ENCODE data around the gene FAM216B. TPM values are rescaled to one million over a fixed set of nuclear protein-coding genes. Genes with fewer than 3 reads are reported as not detected.

The FAM216B gene
- total and polyA plus RNA-seq, 2 of the 8 experiments (the other 6 are each of a cell fraction or from before 2014, with no cell fraction given), result not detected

GRCh38 chr13:42804244-42804874, 23.0 kb downstream of the FAM216B start:
- H3K9me3 ChIP-seq (ENCODE audit: insufficient read depth in 2 of 2, low read depth in 1 of 2, low read length in 1 of 2), result no peaks in the 10 kb centered on the region
- H3K4ac ChIP-seq (replicated peaks; ENCODE audit: insufficient read length, low read depth, low read length), result no peak overlapping the region
- H4K20me1 ChIP-seq (replicated peaks in 1 of 2; ENCODE audit: control insufficient read depth in 1 of 2, insufficient read depth in 2 of 2, low read length in 2 of 2), result no peaks in the 10 kb centered on the region
- no peak overlapping the region for H2BK120ac ChIP-seq (replicated peaks; ENCODE audit: low read depth, low read length)
- H3K56ac ChIP-seq (replicated peaks; ENCODE audit: insufficient read length, low read depth, low read length), result no peak overlapping the region
- H2AFZ ChIP-seq (ENCODE audit: low read length), result no peak overlapping the region
- no peak overlapping the region for H3K4me2 ChIP-seq (ENCODE audit: insufficient read depth in 1 of 2, low read depth in 2 of 2, low read length in 2 of 2)
- no peak overlapping the region for H2BK20ac ChIP-seq (ENCODE audit: low read length)
- H3K4me1 ChIP-seq (replicated peaks in 1 of 4; ENCODE audit: control insufficient read depth in 3 of 4, insufficient read depth in 4 of 4, low read length in 3 of 4), result no peaks in the 10 kb centered on the region
- H3K23ac ChIP-seq (ENCODE audit: insufficient read length), result no peak overlapping the region
- H3K9ac ChIP-seq (replicated peaks in 1 of 4; ENCODE audit: extremely low read depth in 1 of 4, low read depth in 3 of 4, low read length in 3 of 4), result no peak overlapping the region
- H2BK15ac ChIP-seq (ENCODE audit: low read length), result no peak overlapping the region
- H2BK12ac ChIP-seq (ENCODE audit: low read depth, low read length), result no peak overlapping the region
- H2AK5ac ChIP-seq (ENCODE audit: low read depth, low read length), result no peak overlapping the region
- no peak overlapping the region for H3K18ac ChIP-seq (ENCODE audit: extremely low read depth, low read length)
- H3K36me3 ChIP-seq (ENCODE audit: control insufficient read depth in 2 of 4, insufficient read depth in 4 of 4, low read length in 3 of 4), result no peaks in the 10 kb centered on the region
- H2BK5ac ChIP-seq (ENCODE audit: low read depth, low read length), result no peak overlapping the region
- no peak overlapping the region for H4K91ac ChIP-seq (replicated peaks; ENCODE audit: insufficient read length, low read length)
- ChIA-PET POLR2A (ENCODE audit: partially characterized antibody) (no interaction called here), CTCF (ENCODE audit: partially characterized antibody) (no interaction called here)
- no peaks in the 10 kb centered on the region for H3K79me2 ChIP-seq (ENCODE audit: control insufficient read depth in 1 of 2, insufficient read depth in 2 of 2, low read length in 2 of 2)
- H3K27me3 ChIP-seq (replicated peaks in 1 of 4; ENCODE audit: control insufficient read depth in 3 of 4, extremely low read depth in 1 of 4, insufficient read depth in 3 of 4, low read length in 3 of 4), result no peaks in the 10 kb centered on the region
- H4K8ac ChIP-seq (ENCODE audit: extremely low read depth, insufficient read depth, low read length), result no peak overlapping the region
- H3K23me2 ChIP-seq (ENCODE audit: low read depth, low read length), result no peaks in the 10 kb centered on the region
- WGBS, 2 experiments (ENCODE audit: extremely low coverage in 1 of 2, insufficient coverage in 1 of 2, insufficient read length in 1 of 2, insufficient replicate concordance in 2 of 2, low coverage in 1 of 2, low lambda C conversion rate in 2 of 2, missing lambda C conversion rate in 1 of 2), result 91 to 100% methylated on average over 2 to 4 of the region's 4 CpGs
- no peak overlapping the region for H3K4me3 ChIP-seq (ENCODE audit: extremely low read depth in 1 of 4, insufficient read depth in 2 of 4, low read depth in 3 of 4, low read length in 4 of 4)
- H3K27ac ChIP-seq (ENCODE audit: low read depth, low read length), result no peak overlapping the region
- no peak overlapping the region for H3K14ac ChIP-seq (ENCODE audit: insufficient read length)
- DNase-seq (ENCODE audit: low read depth in 1 of 2, low spot score in 2 of 2) (no peak), FAIRE-seq (no peak)
- no peak overlapping the region for H4K5ac ChIP-seq (ENCODE audit: insufficient read length, low read depth, low read length)
- no peaks in the 10 kb centered on the region for H3K79me1 ChIP-seq (ENCODE audit: low read depth, low read length)
- TF ChIP-seq ATF3 (IDR thresholded peaks at IDR 0.05; ENCODE audit: insufficient read depth, low read depth, low read length) (no peak), TAF7 (optimal IDR thresholded peaks at IDR 0.05; ENCODE audit: borderline replicate concordance, low read depth, low read length) (no peak), MAFK (IDR thresholded peaks at IDR 0.05; ENCODE audit: low read depth, low read length) (no peak), FOSL1 (IDR thresholded peaks at IDR 0.05; ENCODE audit: insufficient read depth, low read depth, low read length) (no peak), SAP30 (IDR thresholded peaks at IDR 0.05; ENCODE audit: insufficient read depth, insufficient replicate concordance, low read length) (no peak), HDAC2 (IDR thresholded peaks at IDR 0.05; ENCODE audit: borderline replicate concordance in 1 of 2, low read depth in 2 of 2, low read length in 2 of 2) (no peak), SRF (IDR thresholded peaks at IDR 0.05; ENCODE audit: low read depth, low read length) (no peak), ASH2L (IDR thresholded peaks at IDR 0.05; ENCODE audit: low read length) (no peak), SIRT6 (IDR thresholded peaks at IDR 0.05; ENCODE audit: low read length) (no peak), NRF1 (IDR thresholded peaks at IDR 0.05; ENCODE audit: low read depth, low read length) (no peak), JUN (IDR thresholded peaks at IDR 0.05; ENCODE audit: low read depth, low read length) (no peak), HDAC6 (IDR thresholded peaks at IDR 0.05; ENCODE audit: low read depth, low read length) (no peak), CBX5 (IDR thresholded peaks at IDR 0.05; ENCODE audit: low read depth, low read length) (no peak), RFX5 (IDR thresholded peaks at IDR 0.05; ENCODE audit: borderline replicate concordance, low read depth, low read length) (no peak)
